ENCODE data around the gene MACROD2. TPM values are rescaled to one million over a fixed set of nuclear protein-coding genes. Genes with fewer than 3 reads are reported as not detected.

MACROD2 gene
- total RNA-seq, 1 experiment from 2014 or later, result 1.4 TPM

DNA sequence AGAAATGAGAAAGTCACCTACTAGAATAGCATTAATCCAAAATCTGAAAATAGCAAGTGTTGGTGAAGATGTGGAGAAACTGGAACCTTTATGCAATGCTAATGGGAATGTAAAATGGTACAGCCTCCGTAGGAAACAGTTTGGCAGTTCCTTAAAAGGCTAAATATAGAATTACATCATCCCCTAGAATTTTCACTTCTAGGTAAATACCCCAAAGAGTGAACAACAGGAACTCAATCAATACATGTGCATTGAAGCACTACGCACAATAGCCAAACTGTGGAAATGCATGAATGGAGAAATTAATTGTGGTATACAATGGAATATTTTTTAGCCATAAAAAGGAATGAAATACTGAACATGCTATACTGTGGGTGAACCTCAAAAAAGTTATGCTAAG is 1324.1 kb downstream of the MACROD2 start:
- TF ChIP-seq, protein P1, sequence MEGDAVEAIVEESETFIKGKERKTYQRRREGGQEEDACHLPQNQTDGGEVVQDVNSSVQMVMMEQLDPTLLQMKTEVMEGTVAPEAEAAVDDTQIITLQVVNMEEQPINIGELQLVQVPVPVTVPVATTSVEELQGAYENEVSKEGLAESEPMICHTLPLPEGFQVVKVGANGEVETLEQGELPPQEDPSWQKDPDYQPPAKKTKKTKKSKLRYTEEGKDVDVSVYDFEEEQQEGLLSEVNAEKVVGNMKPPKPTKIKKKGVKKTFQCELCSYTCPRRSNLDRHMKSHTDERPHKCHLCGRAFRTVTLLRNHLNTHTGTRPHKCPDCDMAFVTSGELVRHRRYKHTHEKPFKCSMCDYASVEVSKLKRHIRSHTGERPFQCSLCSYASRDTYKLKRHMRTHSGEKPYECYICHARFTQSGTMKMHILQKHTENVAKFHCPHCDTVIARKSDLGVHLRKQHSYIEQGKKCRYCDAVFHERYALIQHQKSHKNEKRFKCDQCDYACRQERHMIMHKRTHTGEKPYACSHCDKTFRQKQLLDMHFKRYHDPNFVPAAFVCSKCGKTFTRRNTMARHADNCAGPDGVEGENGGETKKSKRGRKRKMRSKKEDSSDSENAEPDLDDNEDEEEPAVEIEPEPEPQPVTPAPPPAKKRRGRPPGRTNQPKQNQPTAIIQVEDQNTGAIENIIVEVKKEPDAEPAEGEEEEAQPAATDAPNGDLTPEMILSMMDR (conservative IDR thresholded peaks at IDR 0.05; ENCODE audit: low read depth, low read length), result no peak
- TF ChIP-seq EZH2 (IDR thresholded peaks at IDR 0.05; ENCODE audit: borderline replicate concordance, low read depth, low read length, poor library complexity, severe bottlenecking), result no peak
- POLR2A ChIA-PET (ENCODE audit: low non-redundant PET), result no interaction called here

DNA sequence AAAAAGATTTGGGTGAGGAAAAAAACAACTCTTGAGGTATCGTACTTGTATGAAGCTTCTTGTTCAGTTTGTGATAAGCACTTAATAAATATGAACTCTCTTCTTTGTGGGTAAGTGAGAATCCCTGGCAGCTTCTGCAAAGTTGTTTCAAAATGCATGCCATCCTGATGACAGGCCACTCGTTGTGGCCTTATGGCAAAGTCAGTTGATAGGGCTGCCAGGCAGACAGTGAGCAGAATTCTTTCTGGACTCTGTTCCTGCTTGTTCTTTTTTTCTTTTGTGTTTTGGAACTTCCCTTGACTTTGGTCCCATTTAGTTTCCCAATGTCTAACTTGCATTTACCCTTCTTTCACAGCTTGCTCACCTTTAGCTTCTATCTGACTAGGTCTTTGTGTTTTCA is 1325.6 kb downstream of the MACROD2 start:
- no peak for DNase-seq (ENCODE audit: low spot score)
- POLR2A ChIA-PET (ENCODE audit: low non-redundant PET), result no interaction called here
- H3K36me3 ChIP-seq (ENCODE audit: insufficient read depth, low read length, poor library complexity, severe bottlenecking), result no peaks in the 10 kb centered on the region
- no peaks in the 10 kb centered on the region for H3K4me1 ChIP-seq (ENCODE audit: insufficient read depth, low read length, poor library complexity, severe bottlenecking)
- TF ChIP-seq, protein P1 (conservative IDR thresholded peaks at IDR 0.05; ENCODE audit: low read depth, low read length), result no peak
- no peak for TF ChIP-seq EZH2 (IDR thresholded peaks at IDR 0.05; ENCODE audit: borderline replicate concordance, low read depth, low read length, poor library complexity, severe bottlenecking)
- no peak overlapping the region for H3K27ac ChIP-seq (ENCODE audit: low read depth, low read length, poor library complexity, severe bottlenecking)
- H3K27me3 ChIP-seq (replicated peaks; ENCODE audit: insufficient read depth, low read depth, low read length, poor library complexity), result no peaks in the 10 kb centered on the region
- peaks cover 17% of the 10 kb centered on the region for H3K9me3 ChIP-seq (ENCODE audit: low read depth, low read length, poor library complexity, severe bottlenecking)
- CTCF ChIA-PET, result no interaction called here
- intact Hi-C loops (cut with micrococcal nuclease; ENCODE audit: unreplicated experiment), result no loop called here
- no peak overlapping the region for H3K4me3 ChIP-seq (ENCODE audit: low read depth, low read length, poor library complexity, severe bottlenecking)
- BruUV-seq (replicated peaks), result no TSS peak

More for the DNA sequence above, 1324.1 kb downstream of the MACROD2 start:
- Histone ChIP-seq H3K9me3 (ENCODE audit: low read depth, low read length, poor library complexity, severe bottlenecking) (peaks cover 11% of the 10 kb centered on the region), H3K27ac (ENCODE audit: low read depth, low read length, poor library complexity, severe bottlenecking) (no peak overlapping the region), H3K4me1 (ENCODE audit: insufficient read depth, low read length, poor library complexity, severe bottlenecking) (no peaks in the 10 kb centered on the region), H3K27me3 (replicated peaks; ENCODE audit: insufficient read depth, low read depth, low read length, poor library complexity) (no peaks in the 10 kb centered on the region), H3K4me3 (ENCODE audit: low read depth, low read length, poor library complexity, severe bottlenecking) (no peak overlapping the region), H3K36me3 (ENCODE audit: insufficient read depth, low read length, poor library complexity, severe bottlenecking) (no peaks in the 10 kb centered on the region)
- CTCF ChIA-PET, result no interaction called here
- DNase-seq (ENCODE audit: low spot score), result no peak
- intact Hi-C loops (cut with micrococcal nuclease; ENCODE audit: unreplicated experiment), result no loop called here
- BruUV-seq (replicated peaks), result no TSS peak

DNA sequence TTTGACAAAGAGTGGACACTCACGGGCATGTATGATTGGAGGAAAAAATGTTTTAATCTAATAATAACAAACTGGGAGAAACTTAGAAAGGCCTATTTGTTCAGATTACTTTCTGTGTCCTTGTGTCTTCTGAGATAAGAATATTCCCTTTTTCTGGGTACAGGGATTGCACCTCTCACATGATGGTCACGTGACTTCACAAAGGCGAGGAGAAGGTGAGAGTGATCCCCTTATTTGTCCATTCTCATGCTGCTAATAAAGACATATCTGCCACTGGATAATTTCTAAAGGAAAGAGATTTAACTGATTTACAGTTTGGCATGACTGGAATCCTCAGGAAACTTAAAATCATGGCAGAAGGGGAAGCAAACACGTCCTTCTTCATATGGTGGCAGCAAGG is 1331.8 kb downstream of the MACROD2 start:
- Histone ChIP-seq H3K27ac (ENCODE audit: low read depth, low read length, poor library complexity, severe bottlenecking) (no peak overlapping the region), H3K4me1 (ENCODE audit: insufficient read depth, low read length, poor library complexity, severe bottlenecking) (no peaks in the 10 kb centered on the region), H3K36me3 (ENCODE audit: insufficient read depth, low read length, poor library complexity, severe bottlenecking) (no peaks in the 10 kb centered on the region), H3K27me3 (replicated peaks; ENCODE audit: insufficient read depth, low read depth, low read length, poor library complexity) (no peaks in the 10 kb centered on the region), H3K9me3 (ENCODE audit: low read depth, low read length, poor library complexity, severe bottlenecking) (peaks cover 6% of the 10 kb centered on the region), H3K4me3 (ENCODE audit: low read depth, low read length, poor library complexity, severe bottlenecking) (no peak overlapping the region)
- TF ChIP-seq, protein P1 (conservative IDR thresholded peaks at IDR 0.05; ENCODE audit: low read depth, low read length), result no peak
- TF ChIP-seq EZH2 (IDR thresholded peaks at IDR 0.05; ENCODE audit: borderline replicate concordance, low read depth, low read length, poor library complexity, severe bottlenecking), result no peak
- ChIA-PET POLR2A (ENCODE audit: low non-redundant PET) (no interaction called here), CTCF (no interaction called here)
- no peak for DNase-seq (ENCODE audit: low spot score)
- intact Hi-C loops (cut with micrococcal nuclease; ENCODE audit: unreplicated experiment), result no loop called here
- no TSS peak for BruUV-seq (replicated peaks)
